Measurements from ENCODE around the gene HDDC3. TPM values are rescaled to one million over a fixed set of nuclear protein-coding genes. Genes with fewer than 3 reads are reported as not detected.
"Not testable (repeated sequence)": the region's sequence is repeated elsewhere in the genome, so short reads cannot be mapped to it uniquely, and the experiment has no call there.

HDDC3 gene
- total RNA-seq, 2 donors from 2014 or later, result 13.5 to 29.6 TPM

DNA sequence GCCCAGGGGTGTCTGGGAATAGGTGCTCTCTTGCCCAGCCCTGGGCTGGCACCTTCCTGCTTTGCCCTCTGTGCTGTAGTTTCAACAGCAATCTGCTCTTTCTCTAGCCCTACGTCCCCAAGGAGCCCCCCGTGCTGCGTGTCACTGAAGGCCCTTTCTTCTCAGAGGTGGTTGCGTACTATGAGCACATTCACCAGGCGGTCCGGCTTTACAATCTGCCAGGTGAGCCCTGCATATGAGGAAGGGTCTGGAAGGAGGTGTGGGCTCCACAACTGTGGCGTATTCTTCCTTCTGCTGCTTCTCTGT, 19.6 kb downstream of the HDDC3 start:
- no peak for DNase-seq
- Histone ChIP-seq H3K9me3 (no peaks in the 10 kb centered on the region), H3K4me1 (no peaks in the 10 kb centered on the region), H3K27me3 (no peaks in the 10 kb centered on the region), H3K36me3 (peaks cover 34% of the 10 kb centered on the region), H3K9ac (ENCODE audit: low read depth in 2 of 2, low read length in 2 of 2) (no peak overlapping the region), H3K27ac (no peak overlapping the region), H3K4me3 (no peak overlapping the region)
- TF ChIP-seq, protein P1, sequence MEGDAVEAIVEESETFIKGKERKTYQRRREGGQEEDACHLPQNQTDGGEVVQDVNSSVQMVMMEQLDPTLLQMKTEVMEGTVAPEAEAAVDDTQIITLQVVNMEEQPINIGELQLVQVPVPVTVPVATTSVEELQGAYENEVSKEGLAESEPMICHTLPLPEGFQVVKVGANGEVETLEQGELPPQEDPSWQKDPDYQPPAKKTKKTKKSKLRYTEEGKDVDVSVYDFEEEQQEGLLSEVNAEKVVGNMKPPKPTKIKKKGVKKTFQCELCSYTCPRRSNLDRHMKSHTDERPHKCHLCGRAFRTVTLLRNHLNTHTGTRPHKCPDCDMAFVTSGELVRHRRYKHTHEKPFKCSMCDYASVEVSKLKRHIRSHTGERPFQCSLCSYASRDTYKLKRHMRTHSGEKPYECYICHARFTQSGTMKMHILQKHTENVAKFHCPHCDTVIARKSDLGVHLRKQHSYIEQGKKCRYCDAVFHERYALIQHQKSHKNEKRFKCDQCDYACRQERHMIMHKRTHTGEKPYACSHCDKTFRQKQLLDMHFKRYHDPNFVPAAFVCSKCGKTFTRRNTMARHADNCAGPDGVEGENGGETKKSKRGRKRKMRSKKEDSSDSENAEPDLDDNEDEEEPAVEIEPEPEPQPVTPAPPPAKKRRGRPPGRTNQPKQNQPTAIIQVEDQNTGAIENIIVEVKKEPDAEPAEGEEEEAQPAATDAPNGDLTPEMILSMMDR (IDR thresholded peaks at IDR 0.05), result no peak
- intact Hi-C loops (cut with DNase I), result no loop called here

GRCh38 chr15:90911906-90912769, 20.2 kb downstream of the HDDC3 start:
- DNase-seq, result no peak
- Histone ChIP-seq H3K27ac (no peak overlapping the region), H3K4me3 (no peak overlapping the region), H3K36me3 (peaks cover 32% of the 10 kb centered on the region), H3K4me1 (no peaks in the 10 kb centered on the region), H3K9me3 (no peaks in the 10 kb centered on the region), H3K9ac (ENCODE audit: low read depth in 2 of 2, low read length in 2 of 2) (no peak overlapping the region), H3K27me3 (no peaks in the 10 kb centered on the region)
- intact Hi-C loops (cut with DNase I), result no loop called here
- TF ChIP-seq, protein P1 (IDR thresholded peaks at IDR 0.05), result no peak

DNA sequence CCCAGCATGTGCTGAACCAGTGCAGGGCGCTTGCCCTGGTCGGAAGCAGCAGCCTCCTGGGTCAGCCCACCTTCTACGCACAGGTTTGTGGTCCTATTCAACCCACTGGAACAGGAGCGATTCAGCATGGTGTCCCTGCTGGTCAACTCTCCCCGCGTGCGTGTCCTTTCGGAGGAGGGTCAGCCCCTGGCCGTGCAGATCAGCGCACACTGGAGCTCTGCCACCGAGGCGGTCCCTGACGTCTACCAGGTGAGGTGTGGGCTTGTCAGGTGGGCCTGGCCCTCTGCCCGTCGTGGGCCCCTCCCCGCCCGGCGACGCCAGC, 21.1 kb downstream of the HDDC3 start:
- TF ChIP-seq, protein P1 (IDR thresholded peaks at IDR 0.05), result no peak
- Histone ChIP-seq H3K4me1 (no peaks in the 10 kb centered on the region), H3K27ac (no peak overlapping the region), H3K9me3 (no peaks in the 10 kb centered on the region), H3K4me3 (no peak overlapping the region), H3K27me3 (no peaks in the 10 kb centered on the region), H3K36me3 (peaks cover 41% of the 10 kb centered on the region), H3K9ac (ENCODE audit: low read depth in 2 of 2, low read length in 2 of 2) (no peak overlapping the region)
- no peak for DNase-seq
- intact Hi-C loops (cut with DNase I), result no loop called here

DNA sequence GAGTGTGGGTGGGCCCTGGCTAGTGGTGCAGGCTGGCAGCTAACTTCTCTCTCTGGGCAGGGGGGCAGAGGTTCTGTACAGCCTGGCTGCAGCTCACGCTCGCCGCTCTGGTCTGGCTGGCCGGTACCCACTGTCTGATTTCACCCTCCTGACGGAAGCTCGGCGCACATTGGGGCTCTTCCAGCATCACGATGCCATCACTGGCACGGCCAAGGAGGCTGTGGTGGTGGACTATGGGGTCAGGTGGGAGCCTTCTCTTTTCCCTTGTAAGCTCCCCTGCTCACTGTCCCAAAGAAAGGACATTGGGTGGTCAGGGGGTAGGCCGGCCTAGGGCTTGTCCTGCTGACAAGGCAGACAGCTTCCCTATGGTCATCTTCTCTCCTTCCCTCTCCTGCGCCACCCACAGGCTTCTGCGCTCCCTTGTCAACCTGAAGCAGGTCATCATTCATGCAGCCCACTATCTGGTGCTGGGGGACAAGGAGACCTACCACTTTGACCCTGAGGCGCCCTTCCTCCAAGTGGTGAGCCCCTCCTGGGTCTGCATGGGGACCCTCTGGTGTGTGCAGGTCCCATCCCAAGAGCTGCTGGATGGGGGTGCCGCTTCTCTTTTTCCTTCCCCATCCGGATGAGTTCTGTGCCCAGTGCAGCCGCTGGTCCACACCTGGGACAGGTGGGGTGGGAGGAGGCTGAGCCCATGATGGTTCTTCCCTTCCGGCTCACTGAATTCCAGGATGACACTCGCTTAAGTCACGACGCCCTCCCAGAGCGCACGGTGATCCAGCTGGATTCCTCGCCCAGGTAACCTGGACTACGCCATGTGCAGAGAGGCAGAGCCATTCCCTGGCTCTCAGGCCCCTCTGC, 21.7 kb downstream of the HDDC3 start:
- Histone ChIP-seq H3K27me3 (no peaks in the 10 kb centered on the region), H3K9ac (ENCODE audit: low read depth in 2 of 2, low read length in 2 of 2) (no peak overlapping the region), H3K36me3 (peaks cover 42% of the 10 kb centered on the region), H3K4me1 (no peaks in the 10 kb centered on the region), H3K4me3 (no peak overlapping the region), H3K27ac (no peak overlapping the region), H3K9me3 (no peaks in the 10 kb centered on the region)
- TF ChIP-seq, protein P1 (IDR thresholded peaks at IDR 0.05), result no peak
- DNase-seq, result no peak
- intact Hi-C loops (cut with DNase I), result no loop called here

- TF ChIP-seq, protein P1 (IDR thresholded peaks at IDR 0.05), result no peak
- Histone ChIP-seq H3K36me3 (peaks cover 42% of the 10 kb centered on the region), H3K9me3 (no peaks in the 10 kb centered on the region), H3K9ac (ENCODE audit: low read depth in 2 of 2, low read length in 2 of 2) (no peak overlapping the region), H3K4me3 (no peak overlapping the region), H3K4me1 (no peaks in the 10 kb centered on the region), H3K27me3 (no peaks in the 10 kb centered on the region), H3K27ac (no peak overlapping the region)
- DNase-seq, result no peak
- intact Hi-C loops (cut with DNase I), result no loop called here
Observed at GRCh38 chr15:90909976-90910375, 22.4 kb downstream of the HDDC3 start.

DNA sequence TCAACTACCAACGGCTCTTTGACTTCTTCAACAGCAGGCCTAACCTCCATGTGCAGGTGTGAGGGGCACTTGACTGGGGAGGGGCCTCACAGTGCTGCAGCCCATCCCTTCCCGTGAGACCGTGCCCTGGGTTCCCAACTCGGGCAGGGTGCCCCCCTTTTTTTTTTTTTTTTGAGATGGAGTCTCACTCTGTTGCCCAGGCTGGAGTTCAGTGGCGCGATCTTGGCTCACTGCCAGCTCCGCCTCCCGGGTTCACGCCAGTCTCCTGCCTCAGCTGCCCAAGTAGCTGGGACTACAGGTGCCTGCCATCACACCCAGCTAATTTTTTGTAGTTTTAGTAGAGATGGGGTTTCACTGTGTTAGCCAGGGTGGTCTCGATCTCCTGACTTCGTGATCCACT, 22.9 kb downstream of the HDDC3 start:
- intact Hi-C loops (cut with DNase I); H3K4me1 ChIP-seq; H3K27ac ChIP-seq; H3K9ac ChIP-seq (ENCODE audit: low read depth in 2 of 2, low read length in 2 of 2); H3K4me3 ChIP-seq; H3K9me3 ChIP-seq; DNase-seq; H3K27me3 ChIP-seq: not testable (repeated sequence)
- peaks cover 42% of the 10 kb centered on the region for H3K36me3 ChIP-seq
